H9 (cell line): Measurements from ENCODE around the gene HIPK2. TPM values are rescaled to one million over a fixed set of nuclear protein-coding genes. Genes with fewer than 3 reads are reported as not detected.

Experiments used
- DNase-seq: peaks from one replicate; pipeline ENCODE4 v3.0.0-alpha.2; 2017
- H2AFZ ChIP-seq: one replicate; pipeline ENCODE4 v1.6.1; 2013; ENCODE audit warnings: mild to moderate bottlenecking, low read length, control low read depth, moderate library complexity
- H2AK5ac ChIP-seq: 2 replicates; pipeline ENCODE4 v1.6.1; 2013; ENCODE audit warnings: low read length, control low read depth, mixed read lengths; ENCODE audit not compliant: insufficient read length
- H2BK120ac ChIP-seq: one replicate; pipeline ENCODE4 v1.6.1; 2013; ENCODE audit warnings: low read depth, mild to moderate bottlenecking, low read length, control low read depth, inconsistent platforms; ENCODE audit not compliant: poor library complexity, severe bottlenecking
- H2BK12ac ChIP-seq: 2 replicates; pipeline ENCODE4 v1.6.1; 2013; ENCODE audit warnings: low read length, control low read depth, mixed read lengths, low read depth; ENCODE audit not compliant: insufficient read length
- H2BK15ac ChIP-seq: 2 replicates; pipeline ENCODE4 v1.6.1; 2013; ENCODE audit warnings: low read depth, low read length, control low read depth
- H2BK20ac ChIP-seq: one replicate; pipeline ENCODE4 v1.6.1; 2013; ENCODE audit warnings: low read depth, mild to moderate bottlenecking, low read length, control low read depth, inconsistent platforms; ENCODE audit not compliant: poor library complexity, severe bottlenecking
- H2BK5ac ChIP-seq: 2 replicates; pipeline ENCODE4 v1.6.1; 2013; ENCODE audit warnings: low read length, control low read depth, mixed read lengths; ENCODE audit not compliant: insufficient read length
- H3K14ac ChIP-seq: 2 replicates; pipeline ENCODE4 v1.6.1; 2013; ENCODE audit warnings: low read length, control low read depth; ENCODE audit not compliant: insufficient read depth
- H3K18ac ChIP-seq: 2 replicates; pipeline ENCODE4 v1.6.1; 2013; ENCODE audit warnings: low read depth, mild to moderate bottlenecking, mixed read lengths, low read length, control low read depth; ENCODE audit not compliant: insufficient read length
- H3K23ac ChIP-seq: 2 replicates; pipeline ENCODE4 v1.6.1; 2013; ENCODE audit warnings: low read length, control low read depth, mixed read lengths, low read depth; ENCODE audit not compliant: insufficient read length
- H3K23me2 ChIP-seq: 2 replicates; pipeline ENCODE4 v1.6.1; 2013; ENCODE audit warnings: low read depth, mild to moderate bottlenecking, mixed read lengths, low read length, control low read depth; ENCODE audit not compliant: insufficient read length, poor library complexity, severe bottlenecking
- H3K27ac ChIP-seq: 2 replicates; pipeline ENCODE4 v1.5.1; 2013; ENCODE audit warnings: low read length, control low read depth, mixed read lengths, low read depth; ENCODE audit not compliant: insufficient read length
- H3K27me3 ChIP-seq: 2 replicates; pipeline ENCODE4 v1.6.1; 2013; ENCODE audit warnings: low read length, control low read depth, inconsistent platforms; ENCODE audit not compliant: insufficient read depth
- H3K4ac ChIP-seq: 2 replicates; pipeline ENCODE4 v1.6.1; 2013; ENCODE audit warnings: low read depth, mild to moderate bottlenecking, control low read depth, inconsistent platforms, low read length, moderate library complexity
- H3K4me1 ChIP-seq: 2 replicates; pipeline ENCODE4 v1.6.1; 2013; ENCODE audit warnings: low read length, control low read depth, inconsistent platforms; ENCODE audit not compliant: insufficient read depth
- H3K4me2 ChIP-seq: 2 replicates; pipeline ENCODE4 v1.6.1; 2013; ENCODE audit warnings: low read length, control low read depth, mixed read lengths; ENCODE audit not compliant: insufficient read length, insufficient read depth
- H3K56ac ChIP-seq: 2 replicates; pipeline ENCODE4 v1.6.1; 2013; ENCODE audit warnings: low read depth, mild to moderate bottlenecking, mixed read lengths, low read length, control low read depth; ENCODE audit not compliant: insufficient read length
- H3K79me1 ChIP-seq: 2 replicates; pipeline ENCODE4 v1.6.1; 2013; ENCODE audit warnings: low read depth, mild to moderate bottlenecking, moderate library complexity, low read length, control low read depth, inconsistent platforms; ENCODE audit not compliant: insufficient read depth, poor library complexity, severe bottlenecking
- H3K79me2 ChIP-seq: 2 replicates; pipeline ENCODE4 v1.6.1; 2013; ENCODE audit warnings: low read length, control low read depth, inconsistent platforms; ENCODE audit not compliant: insufficient read depth
- H3K9ac ChIP-seq: 2 replicates; pipeline ENCODE4 v1.6.1; 2013; ENCODE audit warnings: low read length, control low read depth, mixed read lengths; ENCODE audit not compliant: insufficient read length; ENCODE audit errors: extremely low read depth
- H3K9me3 ChIP-seq: one replicate; pipeline ENCODE4 v1.6.1; 2013; ENCODE audit warnings: low read depth, low read length, inconsistent platforms; ENCODE audit not compliant: control insufficient read depth
- H3T11ph ChIP-seq: one replicate; pipeline ENCODE4 v1.6.1; 2013; ENCODE audit warnings: mild to moderate bottlenecking, low read length, control low read depth, inconsistent platforms
- H4K20me1 ChIP-seq: one replicate; pipeline ENCODE4 v1.6.1; 2013; ENCODE audit not compliant: control insufficient read depth, insufficient read length, insufficient read depth
- H4K5ac ChIP-seq: 2 replicates; pipeline ENCODE4 v1.6.1; 2013; ENCODE audit warnings: low read depth, mild to moderate bottlenecking, mixed read lengths, low read length, control low read depth; ENCODE audit not compliant: insufficient read length
- H4K8ac ChIP-seq: replicated peaks from 2 replicates; pipeline ENCODE4 v1.6.1; 2013; ENCODE audit warnings: low read length, control low read depth, mixed read lengths, low read depth; ENCODE audit not compliant: insufficient read length
- H4K91ac ChIP-seq: 2 replicates; pipeline ENCODE4 v1.6.1; 2013; ENCODE audit warnings: low read depth, mild to moderate bottlenecking, moderate library complexity, mixed read lengths, low read length, control low read depth; ENCODE audit not compliant: insufficient read length
- H3K27ac Mint-ChIP-seq, 3 experiments: 2 replicates in 2 of 3; 3 replicates in 1 of 3; pipeline ENCODE4 v1.8.0; 2020 to 2021; ENCODE audit warnings: mixed read lengths in 3 of 3, mild to moderate bottlenecking in 1 of 3, moderate library complexity in 1 of 3
- H3K27me3 Mint-ChIP-seq: 2 replicates; pipeline ENCODE4 v1.8.0; 2021; ENCODE audit warnings: low read depth, mild to moderate bottlenecking, moderate library complexity, mixed read lengths
- H3K36me3 Mint-ChIP-seq, 3 experiments: 2 replicates in 2 of 3; 3 replicates in 1 of 3; pipeline ENCODE4 v1.8.0; 2020 to 2021; ENCODE audit warnings: low read depth in 3 of 3, mixed read lengths in 3 of 3; ENCODE audit not compliant: insufficient read depth in 1 of 3
- H3K4me1 Mint-ChIP-seq, 2 experiments: 2 replicates each; pipeline ENCODE4 v1.8.0; 2020; ENCODE audit warnings: mixed read lengths in 2 of 2
- H3K4me3 Mint-ChIP-seq, 2 experiments: 2 replicates in 1 of 2; 3 replicates in 1 of 2; pipeline ENCODE4 v1.8.0; 2020 to 2021; ENCODE audit warnings: mild to moderate bottlenecking in 2 of 2, mixed read lengths in 2 of 2, moderate library complexity in 1 of 2
- H3K9me3 Mint-ChIP-seq, 2 experiments: 2 replicates in 1 of 2; 3 replicates in 1 of 2; pipeline ENCODE4 v1.8.0; 2020; ENCODE audit warnings: mild to moderate bottlenecking in 2 of 2, mixed read lengths in 2 of 2, moderate library complexity in 1 of 2
- CTCF ChIP-seq: fragments of 200-600 bp; sonication (generic); conservative IDR thresholded peaks from 3 replicates; pipeline ENCODE4 v1.8.0; 2021; ENCODE audit warnings: antibody characterized with exemption, mild to moderate bottlenecking
- WGBS: extraction: QIAGEN DNeasy Blood & Tissue Kit; methylation state at CpG from one replicate; pipeline ENCODE4 v1.1.7; 2013; ENCODE audit warnings: missing lambda C conversion rate, low lambda C conversion rate, mixed read lengths; ENCODE audit not compliant: insufficient read length; ENCODE audit errors: extremely low coverage; 5-methylcytosine and 5-hydroxymethylcytosine counted together
- total RNA-seq: library from RNA; stranded (reverse); gene quantifications from 2 replicates; pipeline ENCODE4 v1.2.1, GENCODE V29; 2021

The HIPK2 gene
- total RNA-seq, 1 experiment from 2014 or later = 21.9 TPM

DNA sequence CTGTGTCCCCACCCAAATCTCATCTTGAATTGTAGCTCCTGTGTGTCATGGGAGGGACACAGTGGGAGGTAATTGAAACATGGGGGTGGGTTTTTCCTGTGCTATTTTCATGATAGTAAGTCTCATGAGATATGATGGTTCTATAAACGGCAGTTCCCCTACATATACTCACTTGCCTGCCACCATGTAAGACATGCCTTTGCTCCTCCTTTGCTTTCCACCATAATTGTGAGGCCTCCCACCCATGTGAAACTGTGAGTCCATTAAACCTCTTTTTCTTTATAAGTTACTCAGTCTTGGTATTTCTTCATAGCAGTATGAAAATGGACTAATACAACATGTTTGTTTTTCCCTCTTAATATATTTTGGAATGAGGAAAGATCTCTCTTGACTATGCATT is 26.8 kb upstream of the HIPK2 start:
- Histone ChIP-seq H4K8ac (no peak overlapping the region), H4K91ac (no peak overlapping the region)

More for the DNA sequence above, 26.8 kb upstream of the HIPK2 start:
- H2BK12ac ChIP-seq = no peak overlapping the region
- DNase-seq = no peak
- H2AFZ ChIP-seq = no peak overlapping the region
- no peak overlapping the region for H2BK5ac ChIP-seq
- no peaks in the 10 kb centered on the region for H3K23me2 ChIP-seq
- H3K18ac ChIP-seq = no peak overlapping the region
- Mint-ChIP-seq H3K4me1 (peaks cover 0 to 5% of the 10 kb centered on the region in 2 experiments; a peak in 2 of 4 replicates), H3K27me3 (peaks cover 5% of the 10 kb centered on the region), H3K9me3 (peaks cover 26 to 30% of the 10 kb centered on the region in 2 experiments), H3K4me3 (no peak overlapping the region), H3K27ac (no peak overlapping the region; a peak in 1 of 7 replicates), H3K36me3 (peaks cover 14 to 19% (median 15%) of the 10 kb centered on the region in 3 experiments)
- H3K56ac ChIP-seq = no peak overlapping the region
- H4K5ac ChIP-seq = no peak overlapping the region
- no peak overlapping the region for H2BK20ac ChIP-seq
- no peak overlapping the region for H2BK120ac ChIP-seq
- TF ChIP-seq CTCF = no peak
- H3K4me1 ChIP-seq = no peaks in the 10 kb centered on the region
- H3K79me1 ChIP-seq = no peaks in the 10 kb centered on the region
- no peak overlapping the region for H3K4ac ChIP-seq
- no peaks in the 10 kb centered on the region for H3K27me3 ChIP-seq
- H3T11ph ChIP-seq = no peak overlapping the region
- no peaks in the 10 kb centered on the region for H3K9me3 ChIP-seq
- no peak overlapping the region for H3K23ac ChIP-seq
- H2BK15ac ChIP-seq = no peak overlapping the region
- H3K27ac ChIP-seq = no peak overlapping the region
- no peaks in the 10 kb centered on the region for H3K79me2 ChIP-seq
- H2AK5ac ChIP-seq = no peak overlapping the region
- no peak overlapping the region for H3K9ac ChIP-seq
- no CpG with 5 or more reads among the region's 1 CpG for WGBS
- H4K20me1 ChIP-seq = no peaks in the 10 kb centered on the region
- no peak overlapping the region for H3K14ac ChIP-seq
- H3K4me2 ChIP-seq = no peak overlapping the region
